K562 (cell line): ENCODE measurements around the gene NUP210. TPM values are rescaled to one million over a fixed set of nuclear protein-coding genes. Genes with fewer than 3 reads are reported as not detected.

Experiments used
- BDP1 ChIP-seq: IDR thresholded peaks from 3 replicates; pipeline ENCODE4 v1.6.1; 2011; ENCODE audit not compliant: insufficient read length, insufficient read depth
- KDM1A ChIP-seq, 2 experiments: fragments of 450-650 bp; IDR thresholded peaks; 2 replicates each; pipeline ENCODE4 v1.6.1; 2016; ENCODE audit warnings: mild to moderate bottlenecking in 2 of 2
- PCBP1 ChIP-seq: fragments of 200-400 bp; formaldehyde crosslinking; IDR thresholded peaks from 2 replicates; pipeline ENCODE4 v1.6.1; 2018; ENCODE audit warnings: mild to moderate bottlenecking, low read depth, low read length; ENCODE audit not compliant: poor library complexity, severe bottlenecking
- TEAD2 ChIP-seq: fragments of 450-650 bp; IDR thresholded peaks from 2 replicates; pipeline ENCODE4 v1.6.1; 2016; ENCODE audit warnings: missing genetic modification characterization, control low read depth, missing compliant biosample characterization
- TRIM24 ChIP-seq, 2 experiments: fragments of 450-650 bp; IDR thresholded peaks; 2 replicates each; pipeline ENCODE4 v1.6.1; 2016
- ZNF655 ChIP-seq: fragments of 250-450 bp; sonication (Bioruptor Pico); IDR thresholded peaks from 2 replicates; pipeline ENCODE4 v1.5.0; 2021
- polyA plus RNA-seq, 8 experiments: library from polyadenylated mRNA; depleted of rRNA in 4 of 8; stranded (reverse) in 5 of 8; unstranded in 3 of 8; fragments of >200 nt; fragmentation: Nextera tagmentation in 2 of 8; fragmentation: Illumina TruSeq in 1 of 8; extraction: Ambion mirVana in 2 of 8; extraction: Trizol in 1 of 8; gene quantifications; 2 replicates each; pipeline versions ENCODE4 v1.2.1 to v1.2.3, GENCODE V29; 2011 to 2014; ENCODE audit warnings: inconsistent platforms in 1 of 8, missing spikeins in 1 of 8
- total RNA-seq, 7 experiments: library from RNA; depleted of rRNA in 6 of 7; stranded (reverse); fragments of >200 nt in 6 of 7; fragmentation: Illumina TruSeq in 2 of 7; extraction: Trizol in 2 of 7; gene quantifications; 2 replicates each; pipeline versions ENCODE4 v1.2.1 to v1.2.3, GENCODE V29; 2011 to 2021; ENCODE audit warnings: low replicate concordance in 1 of 7
- TF ChIP-seq, protein P1 (sequence below): fragments of 450-650 bp; conservative IDR thresholded peaks from 2 replicates; pipeline ENCODE4 v1.6.1; 2016; ENCODE audit warnings: missing genetic modification characterization, low read depth, mild to moderate bottlenecking, missing compliant biosample characterization, moderate library complexity
- TF ChIP-seq, protein P2 (sequence below): fragments of 250-450 bp; sonication (Bioruptor Pico); IDR thresholded peaks from 2 replicates; pipeline ENCODE4 v1.4.0; 2020
- TF ChIP-seq, protein P3 (sequence below): sonication (generic); formaldehyde crosslinking; IDR thresholded peaks from 2 replicates; pipeline ENCODE4 v1.8.0; 2022; ENCODE audit warnings: mild to moderate bottlenecking, missing genetic modification reagents
- TF ChIP-seq, protein P4 (sequence below): conservative IDR thresholded peaks from 2 replicates; pipeline ENCODE4 v1.6.1; 2011; ENCODE audit warnings: low read depth, mild to moderate bottlenecking, low read length; ENCODE audit not compliant: control insufficient read depth

Gene NUP210
- total and polyA plus RNA-seq, 9 of the 15 experiments (the other 6 are each of a cell fraction or from before 2014, with no cell fraction given) = 1.2 to 138 (median 44.0) TPM

DNA sequence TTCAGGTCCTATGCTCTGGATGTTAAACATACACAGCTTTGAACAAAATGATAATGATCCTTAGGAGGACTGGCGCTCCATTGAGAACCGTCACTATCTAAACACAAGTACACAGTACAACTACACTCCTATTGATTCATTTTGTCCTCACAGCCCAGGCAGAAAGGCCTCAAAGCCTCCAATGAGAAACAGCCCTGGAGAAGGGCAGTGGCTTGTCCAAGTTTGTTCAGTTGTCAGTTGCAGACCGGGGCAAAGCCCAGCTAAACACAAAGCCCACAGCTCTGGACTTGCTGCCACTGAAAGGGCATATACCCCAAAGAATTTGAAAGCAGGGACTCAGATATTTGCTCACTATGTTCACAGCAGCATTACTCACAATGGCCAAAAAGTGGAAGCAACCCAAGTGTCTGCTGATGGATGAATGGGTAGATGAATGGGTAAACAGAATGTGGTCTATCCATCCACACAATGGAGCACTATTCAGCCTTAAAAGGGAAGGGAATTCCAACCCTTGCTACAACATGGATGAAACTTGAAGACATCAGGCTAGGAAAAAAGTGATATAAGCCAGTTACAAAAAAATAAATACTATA, 34.7 kb downstream of the NUP210 start (continued):
- TF ChIP-seq, protein P1, sequence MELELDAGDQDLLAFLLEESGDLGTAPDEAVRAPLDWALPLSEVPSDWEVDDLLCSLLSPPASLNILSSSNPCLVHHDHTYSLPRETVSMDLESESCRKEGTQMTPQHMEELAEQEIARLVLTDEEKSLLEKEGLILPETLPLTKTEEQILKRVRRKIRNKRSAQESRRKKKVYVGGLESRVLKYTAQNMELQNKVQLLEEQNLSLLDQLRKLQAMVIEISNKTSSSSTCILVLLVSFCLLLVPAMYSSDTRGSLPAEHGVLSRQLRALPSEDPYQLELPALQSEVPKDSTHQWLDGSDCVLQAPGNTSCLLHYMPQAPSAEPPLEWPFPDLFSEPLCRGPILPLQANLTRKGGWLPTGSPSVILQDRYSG (tag) = no peak
- TF ChIP-seq KDM1A (IDR thresholded peaks at IDR 0.05) (no peak), PCBP1 (no peak), TEAD2 (tag) (no peak), TRIM24 (IDR thresholded peaks at IDR 0.05) (no peak), BDP1 (no peak), ZNF655 (CRISPR knock-in tag) (no peak)
- TF ChIP-seq, protein P2, sequence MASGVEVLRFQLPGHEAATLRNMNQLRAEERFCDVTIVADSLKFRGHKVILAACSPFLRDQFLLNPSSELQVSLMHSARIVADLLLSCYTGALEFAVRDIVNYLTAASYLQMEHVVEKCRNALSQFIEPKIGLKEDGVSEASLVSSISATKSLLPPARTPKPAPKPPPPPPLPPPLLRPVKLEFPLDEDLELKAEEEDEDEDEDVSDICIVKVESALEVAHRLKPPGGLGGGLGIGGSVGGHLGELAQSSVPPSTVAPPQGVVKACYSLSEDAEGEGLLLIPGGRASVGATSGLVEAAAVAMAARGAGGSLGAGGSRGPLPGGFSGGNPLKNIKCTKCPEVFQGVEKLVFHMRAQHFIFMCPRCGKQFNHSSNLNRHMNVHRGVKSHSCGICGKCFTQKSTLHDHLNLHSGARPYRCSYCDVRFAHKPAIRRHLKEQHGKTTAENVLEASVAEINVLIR (CRISPR knock-in tag) = no peak
- TF ChIP-seq, protein P3, sequence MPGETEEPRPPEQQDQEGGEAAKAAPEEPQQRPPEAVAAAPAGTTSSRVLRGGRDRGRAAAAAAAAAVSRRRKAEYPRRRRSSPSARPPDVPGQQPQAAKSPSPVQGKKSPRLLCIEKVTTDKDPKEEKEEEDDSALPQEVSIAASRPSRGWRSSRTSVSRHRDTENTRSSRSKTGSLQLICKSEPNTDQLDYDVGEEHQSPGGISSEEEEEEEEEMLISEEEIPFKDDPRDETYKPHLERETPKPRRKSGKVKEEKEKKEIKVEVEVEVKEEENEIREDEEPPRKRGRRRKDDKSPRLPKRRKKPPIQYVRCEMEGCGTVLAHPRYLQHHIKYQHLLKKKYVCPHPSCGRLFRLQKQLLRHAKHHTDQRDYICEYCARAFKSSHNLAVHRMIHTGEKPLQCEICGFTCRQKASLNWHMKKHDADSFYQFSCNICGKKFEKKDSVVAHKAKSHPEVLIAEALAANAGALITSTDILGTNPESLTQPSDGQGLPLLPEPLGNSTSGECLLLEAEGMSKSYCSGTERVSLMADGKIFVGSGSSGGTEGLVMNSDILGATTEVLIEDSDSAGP (CRISPR knock-in tag) = no peak
- TF ChIP-seq, protein P4, sequence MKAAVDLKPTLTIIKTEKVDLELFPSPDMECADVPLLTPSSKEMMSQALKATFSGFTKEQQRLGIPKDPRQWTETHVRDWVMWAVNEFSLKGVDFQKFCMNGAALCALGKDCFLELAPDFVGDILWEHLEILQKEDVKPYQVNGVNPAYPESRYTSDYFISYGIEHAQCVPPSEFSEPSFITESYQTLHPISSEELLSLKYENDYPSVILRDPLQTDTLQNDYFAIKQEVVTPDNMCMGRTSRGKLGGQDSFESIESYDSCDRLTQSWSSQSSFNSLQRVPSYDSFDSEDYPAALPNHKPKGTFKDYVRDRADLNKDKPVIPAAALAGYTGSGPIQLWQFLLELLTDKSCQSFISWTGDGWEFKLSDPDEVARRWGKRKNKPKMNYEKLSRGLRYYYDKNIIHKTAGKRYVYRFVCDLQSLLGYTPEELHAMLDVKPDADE = no peak
